Measurements from ENCODE around the gene SIRPG. TPM values are rescaled to one million over a fixed set of nuclear protein-coding genes. Genes with fewer than 3 reads are reported as not detected.

The SIRPG gene
- total and polyA plus RNA-seq, 10 of the 15 experiments (the other 5 are each of a cell fraction or from before 2014, with no cell fraction given) = 1.1 to 13.0 (median 4.1) TPM

- no peak for TF ChIP-seq SUPT20H (IDR thresholded peaks at IDR 0.05; ENCODE audit: borderline replicate concordance, control insufficient read depth, low read depth, low read length)
These were observed 27.3 kb upstream of the SIRPG start (continued) for GRCh38 chr20:1684872-1685271.

- Histone ChIP-seq H3K4me1 (ENCODE audit: control insufficient read depth, insufficient read depth, low read length) (0 out of 2 replicates have a peak, but pooled peaks cover 4% of the 10 kb centered on the region), H3K4me2 (ENCODE audit: control insufficient read depth, insufficient read depth) (no peak overlapping the region), H3K36me3 (ENCODE audit: control insufficient read depth in 2 of 2, insufficient read depth in 2 of 2, low read length in 1 of 2) (no peaks in the 10 kb centered on the region), H4K20me1 (ENCODE audit: control insufficient read depth, insufficient read depth) (no peaks in the 10 kb centered on the region), H3K4me3 (no peak overlapping the region), H3K79me2 (ENCODE audit: control insufficient read depth, insufficient read depth, low read length) (no peaks in the 10 kb centered on the region), H3K27me3 (replicated peaks in 1 of 2; ENCODE audit: control insufficient read depth in 2 of 2, insufficient read depth in 2 of 2, low read length in 1 of 2) (peaks cover 0 to 2% of the 10 kb centered on the region in 2 experiments; a peak in 1 of 4 replicates), H3K27ac (ENCODE audit: control insufficient read depth, insufficient read depth) (no peak overlapping the region), H3K9me3 (replicated peaks; ENCODE audit: control insufficient read depth, insufficient read depth, low read length) (no peaks in the 10 kb centered on the region), H2AFZ (ENCODE audit: control insufficient read depth, low read depth, low read length) (no peak overlapping the region), H3K9ac (ENCODE audit: control insufficient read depth, insufficient read depth, low read length) (no peak overlapping the region)
- WGBS (ENCODE audit: insufficient coverage, insufficient replicate concordance, low lambda C conversion rate, missing lambda C conversion rate) = 37% methylated on average over 6 of the region's 6 CpGs
- RAD21 ChIA-PET (ENCODE audit: unreplicated experiment) = no interaction called here
- DNase-seq (ENCODE audit: low read depth, low spot score) (no peak), ATAC-seq (no peak), FAIRE-seq (no peak)
- BruUV-seq (replicated peaks) = no TSS peak
- CTCF ChIA-PET = interaction anchor here (0.9 to 1.2 kb wide), 2 partner anchors 143 to 172 kb away, joined by 3 read pairs; no protein-coding TSS in a partner anchor
- in situ Hi-C loops (cut with MboI) = no loop called here
- SMC1A ChIA-PET (ENCODE audit: uncharacterized antibody, unreplicated experiment) = interaction anchor here (0.8 to 3.8 kb wide), 6 partner anchors 8 to 134 kb away, joined by 3 to 24 read pairs (median 3); no protein-coding TSS in a partner anchor
- intact Hi-C loops (cut with micrococcal nuclease; ENCODE audit: unreplicated experiment) = no loop called here
- POLR2A ChIA-PET = no interaction called here
- TF ChIP-seq EP300 (IDR thresholded peaks at IDR 0.05; ENCODE audit: borderline replicate concordance in 1 of 2, control insufficient read depth in 1 of 2, low read depth in 2 of 2, low read length in 2 of 2) (no peak), TAF1 (IDR thresholded peaks at IDR 0.05; ENCODE audit: borderline replicate concordance, low read depth, low read length) (no peak), REST (IDR thresholded peaks at IDR 0.05; ENCODE audit: low read depth, low read length) (no peak), KLF5 (IDR thresholded peaks at IDR 0.05; ENCODE audit: partially characterized antibody) (no peak), CEBPB (IDR thresholded peaks at IDR 0.05; ENCODE audit: borderline replicate concordance in 1 of 2, low read depth in 2 of 2, low read length in 2 of 2) (no peak), SREBF1 (IDR thresholded peaks at IDR 0.05; ENCODE audit: low read length) (no peak), IKZF1 (conservative IDR thresholded peaks at IDR 0.05) (no peak), ZBTB40 (IDR thresholded peaks at IDR 0.05; ENCODE audit: borderline replicate concordance) (no peak), E2F8 (IDR thresholded peaks at IDR 0.05; ENCODE audit: low read depth, partially characterized antibody) (no peak), RUNX3 (IDR thresholded peaks at IDR 0.05; ENCODE audit: low read length) (no peak), SP1 (IDR thresholded peaks at IDR 0.05; ENCODE audit: low read depth, low read length) (no peak)
These were observed 19.1 kb upstream of the SIRPG start for GRCh38 chr20:1676650-1677049.

Measured in GM12878 (cell line).